NCI-H2081 treated with DMSO at 0.1 percent for 48 hours (cell line): ENCODE measurements around the gene NOC4L.
"Not testable (repeated sequence)": the region's sequence is repeated elsewhere in the genome, so short reads cannot be mapped to it uniquely, and the experiment has no call there.

Experiments used
- DNase-seq: peaks from one replicate; lab custom pipeline; 2025; lab: John Stamatoyannopoulos, UW

Gene NOC4L

DNA sequence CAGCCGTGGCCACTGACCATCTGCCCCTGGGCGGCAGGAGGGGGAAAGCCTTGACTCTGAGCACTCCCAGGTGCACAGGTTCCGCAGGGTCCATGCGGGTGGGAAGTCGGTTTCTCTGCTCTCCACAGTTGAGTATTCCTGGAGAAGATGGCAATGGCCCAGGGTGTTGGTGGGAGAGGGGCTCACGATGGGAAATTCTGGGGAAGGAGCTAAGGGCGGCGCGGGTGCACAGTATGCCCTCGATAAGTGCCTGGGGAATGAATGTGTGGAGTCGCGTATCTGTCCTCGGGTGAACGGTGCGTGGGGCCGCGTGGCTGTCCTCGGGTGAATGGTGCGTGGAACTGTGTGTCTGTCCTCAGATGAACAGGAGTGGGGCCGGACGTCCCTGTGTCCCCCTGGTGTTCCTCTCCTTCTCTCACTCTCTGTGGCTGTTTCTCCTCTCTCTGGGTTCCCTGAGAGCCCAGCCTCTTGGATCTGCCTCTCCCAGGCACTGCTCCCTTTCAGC, 38.0 kb downstream of the NOC4L start:
- DNase-seq: no peak

DNA sequence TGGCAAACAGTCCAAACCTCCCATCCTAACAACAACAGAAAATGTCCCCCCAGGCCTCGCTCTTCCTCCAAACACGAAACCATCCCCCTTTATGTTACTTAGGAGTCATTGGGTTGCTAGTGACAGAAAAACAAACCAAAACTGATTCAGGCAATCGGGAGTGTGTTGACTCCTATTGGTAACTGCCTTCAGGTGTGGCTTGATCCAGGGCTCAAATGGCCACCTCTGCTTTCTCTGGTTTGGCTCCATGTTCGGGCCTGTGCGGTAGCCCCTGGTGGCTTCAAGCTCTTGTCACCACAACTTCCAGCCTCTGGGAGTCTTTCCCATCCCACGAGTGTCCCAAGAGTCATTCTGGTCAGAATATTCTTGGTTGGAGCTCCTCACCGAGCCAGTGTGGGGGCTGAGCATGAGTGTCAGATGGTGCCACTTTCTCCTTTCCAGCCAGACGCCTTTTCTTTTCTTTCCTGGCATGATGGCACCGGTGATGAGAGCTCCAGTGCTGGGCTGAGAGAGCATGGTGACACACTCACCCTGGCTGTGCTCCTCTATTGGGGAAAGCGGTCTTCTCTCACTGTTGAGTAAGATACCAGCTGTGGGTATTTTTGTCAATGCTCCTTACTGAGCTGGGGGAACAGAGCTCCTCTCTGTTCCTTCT, 38.6 kb downstream of the NOC4L start:
- no peak for DNase-seq

DNA sequence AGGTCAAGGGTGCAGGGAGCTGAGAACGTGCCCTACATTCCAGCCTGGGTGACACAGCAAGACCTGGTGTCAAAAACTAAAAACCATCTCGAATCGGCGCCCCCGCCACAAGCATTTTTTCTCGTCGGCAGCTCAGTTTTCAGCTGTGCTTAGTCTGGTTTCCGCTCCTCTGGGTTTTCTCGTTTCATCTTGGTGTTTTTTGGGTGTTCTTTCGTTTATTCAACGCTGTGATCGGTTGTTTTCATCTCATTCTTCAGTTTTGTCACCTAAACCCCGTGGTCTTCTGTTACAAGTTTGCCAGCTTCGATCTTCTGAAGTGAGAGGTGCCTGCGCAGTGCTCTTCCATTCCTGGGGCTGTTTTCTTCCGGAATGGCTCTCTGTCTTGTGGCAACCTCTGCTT, 41.4 kb downstream of the NOC4L start:
- no peak for DNase-seq

DNA sequence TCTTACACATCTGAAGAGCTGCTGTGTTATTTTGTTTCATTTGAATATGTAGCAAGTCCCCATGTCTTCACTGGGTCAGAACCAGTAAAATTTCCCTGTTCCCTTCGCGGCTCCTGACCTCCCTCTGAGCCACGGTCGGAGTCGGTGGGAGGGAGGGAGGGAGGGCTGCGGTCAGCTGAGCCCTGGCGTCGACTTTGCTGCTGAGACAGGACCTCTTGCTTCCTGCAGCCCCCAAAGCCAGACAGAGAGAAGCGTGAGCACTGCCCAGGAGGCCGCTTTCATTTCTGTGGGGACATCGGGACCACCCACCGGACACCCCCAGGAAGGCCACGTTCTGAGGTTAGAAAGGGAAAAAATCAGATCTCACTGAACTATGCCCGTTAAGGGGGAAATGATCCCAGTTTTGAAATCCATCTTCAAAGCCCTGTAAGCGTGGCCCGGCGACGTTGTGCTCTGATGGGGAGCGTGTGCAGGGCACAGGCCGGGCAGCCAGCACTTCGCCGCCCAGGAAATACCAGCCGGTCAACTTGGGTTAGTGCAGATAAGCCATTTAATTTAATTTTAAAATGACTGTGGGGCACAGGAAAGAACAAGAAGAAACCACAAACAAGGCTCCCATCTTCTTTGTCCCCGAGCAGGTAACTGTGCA, 42.1 kb downstream of the NOC4L start:
- no peak for DNase-seq

DNA sequence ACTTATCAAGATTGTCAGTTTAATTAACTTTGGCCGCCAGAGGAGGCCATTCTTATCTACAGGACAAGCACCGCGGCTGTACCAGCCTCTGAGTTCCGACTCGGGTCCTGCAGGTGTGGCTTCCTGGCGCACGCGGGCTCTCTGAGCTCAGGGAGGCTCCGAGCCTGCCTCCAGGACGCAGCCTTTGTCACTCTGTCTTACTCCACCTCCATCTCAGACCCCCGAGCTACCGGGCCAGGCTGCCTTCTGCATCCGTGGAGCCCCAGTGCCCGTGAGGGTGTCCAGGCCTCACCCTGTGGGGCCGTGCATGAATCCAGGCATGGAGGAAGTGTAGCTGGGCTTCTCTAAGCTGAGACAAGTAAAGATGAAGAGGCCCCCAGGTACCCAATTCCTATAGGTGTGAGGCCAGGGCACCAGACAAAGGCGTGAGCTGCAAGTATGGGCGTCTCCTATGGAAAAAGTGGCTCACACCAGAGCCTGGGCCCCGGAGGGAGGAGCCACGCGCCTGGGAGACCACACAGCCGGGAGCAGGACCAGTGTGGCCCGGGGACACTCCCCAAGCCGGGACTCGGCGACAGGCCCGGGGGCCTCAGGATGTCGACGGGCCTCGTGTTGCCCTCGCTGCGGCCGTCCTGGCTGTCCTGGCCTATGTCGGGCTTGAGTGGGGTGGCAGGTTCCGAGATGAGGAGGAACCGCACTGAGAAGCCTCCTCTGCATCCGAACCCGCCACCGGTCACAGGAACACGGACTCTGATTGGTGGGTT, 42.8 kb downstream of the NOC4L start:
- DNase-seq: no peak

DNA sequence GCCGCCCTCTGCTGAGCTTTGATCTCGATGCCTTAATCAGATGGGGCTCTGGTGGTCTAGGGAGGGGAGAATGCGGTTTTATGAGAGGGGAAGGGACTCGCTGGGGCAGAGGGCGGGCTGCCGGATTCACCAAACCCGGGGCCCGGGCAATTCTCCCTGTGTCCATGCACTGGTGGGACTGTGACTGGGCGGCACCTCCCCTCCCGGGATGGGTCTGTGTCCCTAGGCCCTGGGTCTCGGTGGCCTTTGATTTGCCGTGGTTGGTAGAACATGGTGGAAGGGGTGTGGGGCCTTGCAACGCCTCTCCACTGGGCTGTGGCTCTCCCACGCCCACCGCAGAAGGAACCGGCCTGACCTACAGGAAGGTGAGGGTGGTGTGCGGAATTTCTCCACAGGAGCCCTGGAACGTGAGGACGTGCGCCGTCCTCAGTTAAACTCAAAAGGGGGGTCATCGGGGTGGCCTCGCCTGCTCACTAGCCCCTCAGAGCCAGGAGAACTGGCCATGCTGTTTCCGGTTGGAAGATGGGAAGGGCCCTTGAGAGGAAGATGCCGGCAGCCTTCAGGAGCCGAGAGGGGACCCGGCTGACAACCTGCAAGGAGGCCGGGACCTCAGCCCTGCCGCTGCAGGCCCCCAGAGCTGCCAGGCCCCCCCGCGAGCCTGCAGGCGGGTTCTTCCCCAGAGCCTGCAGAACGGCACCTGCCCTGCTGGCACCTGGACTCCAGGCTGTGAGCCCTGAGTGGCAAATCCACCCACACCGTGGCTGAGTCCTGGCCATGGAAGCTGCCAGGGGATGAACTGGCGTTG, 43.6 kb downstream of the NOC4L start:
- DNase-seq: no peak

DNA sequence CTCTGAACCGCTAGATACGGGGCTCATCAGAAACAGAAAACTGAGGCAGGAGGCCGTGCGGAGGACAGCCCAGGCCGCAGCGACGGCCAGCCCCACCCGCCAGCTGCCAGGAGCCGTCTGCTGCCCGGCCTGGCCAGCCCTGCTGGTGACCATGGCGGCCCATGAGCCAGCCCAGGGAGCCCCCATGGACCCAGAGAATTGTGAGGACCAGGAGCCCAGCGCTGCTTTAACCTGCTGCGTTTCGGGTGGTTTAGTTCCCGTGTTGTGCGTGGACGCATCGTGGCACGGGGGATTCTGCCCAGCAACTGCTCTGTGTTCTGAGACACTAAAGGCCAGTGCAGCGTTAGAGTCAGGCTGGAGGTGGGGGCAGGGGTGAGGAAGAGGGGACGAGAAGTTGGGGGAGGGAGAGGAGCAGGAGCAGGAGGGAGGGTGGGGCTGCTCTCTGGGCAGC, 44.2 kb downstream of the NOC4L start:
- no peak for DNase-seq

DNA sequence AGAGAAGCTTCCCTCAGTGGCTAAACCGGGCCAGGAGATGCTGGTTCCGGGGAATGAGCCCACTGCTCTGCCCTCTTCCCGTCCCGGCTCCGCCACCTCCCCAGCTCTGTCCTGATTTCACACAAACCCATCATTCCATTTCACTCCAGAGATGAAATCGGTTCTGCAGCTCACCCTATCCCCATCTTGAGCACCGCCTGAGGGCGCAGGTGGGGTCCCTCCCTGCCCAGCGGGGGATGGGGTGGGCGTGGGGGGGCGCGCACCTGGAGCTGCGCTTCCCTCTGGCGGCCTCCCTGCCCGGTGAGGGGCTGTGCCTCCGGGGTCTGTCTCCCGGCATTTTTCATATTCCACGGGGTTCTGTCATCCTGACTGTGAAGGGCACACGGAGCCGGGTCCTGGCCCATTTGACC, 44.7 kb downstream of the NOC4L start:
- no peak for DNase-seq

DNA sequence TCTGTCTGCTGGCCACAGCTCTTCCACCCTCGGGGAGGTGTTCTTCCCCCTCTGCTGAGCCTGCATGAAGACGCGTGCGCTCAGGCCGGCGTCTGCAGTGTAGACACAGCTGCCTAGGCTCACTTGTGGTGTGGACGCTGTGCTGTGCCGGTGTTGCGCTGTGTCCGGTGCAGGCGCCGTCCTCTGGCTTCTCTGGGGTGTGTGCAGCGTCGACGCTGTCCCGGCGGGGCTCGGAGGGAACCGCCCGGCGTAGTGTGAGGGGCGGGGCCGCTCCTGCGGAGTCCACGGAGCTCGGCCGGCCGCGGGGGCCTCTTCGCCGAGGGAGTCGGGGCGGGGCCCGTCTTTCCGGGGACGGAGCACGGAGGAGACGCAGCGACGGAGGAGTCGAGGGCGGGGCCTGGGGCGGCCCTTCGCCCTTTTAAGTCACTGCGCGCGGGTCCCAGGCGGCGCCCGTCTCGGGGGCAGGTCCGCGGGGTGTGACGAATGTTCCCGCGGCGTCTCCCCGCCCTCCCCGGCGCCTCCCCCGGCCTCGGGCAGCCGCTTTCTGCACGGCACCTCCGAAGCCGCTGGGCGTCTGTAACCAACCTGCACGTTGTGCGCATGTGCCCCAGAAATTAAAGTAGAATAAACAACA, 45.2 kb downstream of the NOC4L start:
- no peak for DNase-seq

DNA sequence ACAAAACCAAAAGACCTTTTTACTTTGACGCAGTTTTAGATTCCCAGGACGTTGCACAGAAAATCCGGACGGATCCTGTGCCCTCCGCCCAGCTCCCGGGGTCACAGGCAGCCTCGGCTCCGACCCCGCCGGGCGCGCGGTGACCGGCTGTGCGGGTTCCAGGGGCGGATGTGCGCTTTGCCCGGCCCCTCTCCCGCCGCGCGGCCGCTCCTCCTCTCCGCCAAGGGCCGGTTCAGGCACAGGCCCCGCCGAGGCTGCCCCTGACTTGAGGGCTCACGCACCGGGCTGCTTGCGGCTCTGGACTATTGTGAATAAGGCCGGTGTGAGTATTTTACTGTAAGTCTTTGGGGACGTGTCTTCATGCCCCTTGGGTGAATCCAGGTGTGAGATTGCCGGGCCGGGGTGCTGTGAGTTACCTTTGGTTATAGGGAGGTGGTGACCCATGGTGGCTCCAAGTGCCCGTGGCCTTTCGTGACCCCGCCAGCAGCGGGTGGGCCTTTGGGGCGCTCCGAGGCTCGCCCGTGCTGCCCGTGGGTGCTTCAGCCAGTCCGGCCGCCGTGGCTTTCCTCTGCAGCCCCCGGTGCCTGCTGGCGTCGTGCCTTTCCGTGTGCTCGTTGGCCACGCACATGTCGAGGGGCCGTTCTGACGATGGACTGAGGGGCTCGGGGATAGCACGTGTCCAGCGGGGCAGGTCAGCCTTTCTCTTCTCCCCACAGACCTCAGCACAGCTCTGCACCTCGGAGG, 45.9 kb downstream of the NOC4L start:
- DNase-seq: no peak

DNA sequence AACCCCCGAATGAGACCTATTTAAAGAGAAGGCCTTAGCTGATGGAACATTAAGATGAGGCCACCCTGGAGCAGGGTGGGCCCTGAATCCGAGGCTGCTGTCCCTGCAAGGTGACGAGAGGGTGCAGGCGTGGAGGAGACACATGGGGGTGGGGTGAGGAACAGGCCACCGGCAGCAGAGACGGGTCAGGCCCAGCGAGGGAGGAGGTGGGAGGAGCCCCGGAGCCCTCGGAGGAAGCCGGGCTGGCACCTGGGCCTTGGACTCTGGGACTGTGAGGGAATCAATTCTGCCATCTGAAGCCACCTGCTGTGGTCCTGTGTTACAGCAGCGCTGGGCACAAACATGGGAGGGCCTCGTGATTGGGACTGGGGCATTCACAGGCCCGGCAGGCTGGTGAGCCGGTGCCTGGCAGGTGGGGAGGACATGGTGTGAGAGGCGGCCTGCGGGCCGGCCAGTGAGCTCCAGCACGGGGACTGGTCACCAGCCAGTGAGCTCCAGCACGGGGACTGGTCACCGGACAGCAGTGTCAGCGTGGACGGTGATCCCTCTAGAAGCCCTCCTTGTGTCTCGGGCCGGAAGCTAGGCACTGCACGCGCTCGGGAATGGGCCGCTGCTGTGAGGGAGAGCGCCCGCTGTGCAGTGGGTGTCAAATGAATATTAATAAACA, 46.7 kb downstream of the NOC4L start:
- DNase-seq: no peak

DNA sequence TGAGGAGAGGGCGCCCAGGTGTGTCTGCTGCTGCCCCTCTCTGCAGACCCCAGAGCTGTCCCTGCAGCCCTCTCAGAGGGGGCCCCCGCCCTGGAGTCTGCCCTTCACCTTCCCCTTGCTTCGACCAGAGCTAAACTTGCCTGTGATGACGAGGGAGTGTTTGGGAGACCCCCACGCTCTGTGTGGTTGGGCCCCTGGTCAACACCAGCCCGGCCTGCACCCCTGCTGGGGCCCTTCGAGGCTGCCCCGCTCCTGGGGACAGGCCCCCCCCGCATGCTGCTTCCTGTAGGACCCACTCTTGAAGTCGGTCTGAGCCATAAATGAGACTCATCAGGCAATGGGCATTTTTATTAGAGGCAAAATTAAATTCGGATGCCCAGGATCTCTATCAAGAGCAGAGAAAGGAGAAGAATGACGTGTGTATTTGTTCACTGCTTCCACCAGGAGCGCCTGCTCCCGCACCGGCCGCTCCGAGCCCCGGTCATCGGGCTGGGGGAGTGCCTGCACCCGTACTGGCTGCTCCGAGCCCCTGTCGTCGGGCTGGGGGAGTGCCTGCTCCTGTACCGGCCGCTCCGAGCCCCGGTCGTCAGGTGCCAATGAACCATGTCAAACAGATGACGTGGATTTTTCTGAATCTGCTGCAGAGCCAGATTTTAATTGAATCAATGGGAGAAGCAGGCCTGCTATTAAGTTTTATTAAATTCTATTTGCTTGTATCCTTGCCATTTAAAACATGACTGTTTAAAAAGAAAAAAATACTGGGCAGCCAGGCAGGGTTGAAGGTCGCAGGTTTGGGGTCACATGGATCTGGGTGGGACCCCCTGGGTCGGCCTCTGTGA, 47.7 kb downstream of the NOC4L start:
- DNase-seq: no peak

DNA sequence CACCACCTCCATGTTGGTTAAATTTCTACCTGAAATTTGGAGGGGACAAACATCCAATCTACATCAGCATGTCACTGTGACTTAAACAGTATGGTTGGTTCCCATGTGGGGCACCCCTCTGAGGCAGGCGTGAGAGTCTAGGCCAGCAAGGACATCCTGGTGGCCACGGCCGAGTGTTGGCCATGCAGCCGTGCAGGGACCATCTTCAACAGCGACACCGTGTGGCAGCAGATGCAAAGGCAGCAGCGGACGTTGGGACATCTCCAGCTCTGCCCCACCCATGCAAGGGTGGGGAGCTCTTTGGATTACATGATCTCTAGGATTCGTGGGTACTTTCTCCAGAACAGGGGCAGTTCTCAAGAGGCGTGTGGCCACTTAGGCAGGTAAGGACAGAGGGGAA, 49.8 kb downstream of the NOC4L start:
- DNase-seq: no peak

DNA sequence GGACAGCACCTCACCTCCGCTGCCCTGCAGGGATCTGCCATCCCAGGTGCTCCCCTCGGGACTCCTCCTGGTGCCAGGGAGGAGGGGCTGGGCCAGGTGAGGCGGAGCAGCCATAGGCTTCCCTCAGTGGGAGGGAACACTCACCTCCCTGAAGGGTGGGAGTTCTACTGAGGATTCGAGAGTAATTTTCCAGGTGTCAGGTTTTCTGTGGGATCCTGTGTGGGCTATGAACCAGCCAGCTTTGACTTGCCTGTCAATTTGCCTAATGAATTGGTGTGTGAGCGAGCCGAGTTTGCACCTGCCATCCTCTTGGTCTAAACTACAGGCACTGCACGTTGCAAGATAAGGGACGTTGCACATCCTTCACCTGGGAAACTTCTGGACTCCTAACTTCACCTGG, 50.3 kb downstream of the NOC4L start:
- DNase-seq: no peak

DNA sequence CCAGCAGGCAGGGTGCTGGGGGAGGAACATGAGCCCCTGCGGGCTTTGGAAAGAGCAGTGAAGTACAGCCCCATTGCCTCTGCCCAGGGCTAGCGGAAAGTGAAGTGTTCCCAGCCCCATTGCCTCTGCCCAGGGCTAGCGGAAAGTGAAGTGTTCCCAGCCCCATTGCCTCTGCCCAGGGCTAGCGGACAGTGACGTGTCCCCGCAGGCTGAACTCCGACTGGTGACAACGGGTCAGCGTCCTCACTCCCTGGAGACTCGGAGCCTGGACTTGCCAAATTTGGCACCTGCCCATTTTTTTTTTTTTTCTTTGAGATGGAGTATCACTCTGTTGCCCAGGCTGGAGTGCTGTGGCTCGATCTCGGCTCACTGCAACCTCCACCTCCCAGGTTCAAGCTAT, 51.0 kb downstream of the NOC4L start:
- not testable (repeated sequence) for DNase-seq

DNA sequence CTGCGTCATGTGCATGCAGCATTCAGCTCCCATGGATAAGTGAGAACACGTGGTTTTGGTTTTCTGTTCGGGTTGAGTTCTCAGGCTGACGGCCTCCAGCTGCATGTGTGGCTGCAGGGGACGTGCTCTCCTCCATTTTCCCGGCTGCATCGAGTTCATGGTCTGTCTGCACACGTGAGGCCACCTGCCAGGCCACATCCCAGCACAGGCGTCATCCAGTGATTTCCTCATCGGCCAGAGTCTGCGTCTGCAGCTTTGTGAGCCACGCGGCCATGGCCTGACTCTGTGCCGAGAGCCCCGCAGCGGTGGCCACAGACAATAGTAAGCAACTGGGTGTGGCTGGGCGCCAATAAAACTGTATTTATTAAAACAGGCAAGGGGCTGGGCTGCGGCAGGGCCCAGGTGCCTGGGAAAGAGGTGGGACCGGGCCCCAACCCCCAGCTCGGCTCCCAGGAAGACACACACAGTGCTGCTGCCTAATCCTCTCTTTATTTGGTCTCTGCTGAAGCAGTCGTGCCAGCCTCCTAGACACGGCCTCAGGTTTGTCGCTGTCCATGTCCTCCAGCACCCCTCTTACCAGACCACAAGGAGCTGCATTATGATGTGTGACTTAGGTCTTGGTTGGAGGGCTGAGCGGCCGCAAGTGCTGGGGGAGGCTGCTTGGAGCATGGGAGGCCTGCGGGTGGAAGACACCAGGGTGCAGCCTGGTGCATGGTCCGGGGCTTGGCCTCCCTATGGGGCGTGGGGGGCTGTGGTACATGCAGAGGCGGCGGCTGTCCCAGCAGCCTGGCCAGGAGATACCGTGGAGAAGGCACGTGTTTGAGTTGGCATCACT, 52.0 kb downstream of the NOC4L start:
- no peak for DNase-seq

DNA sequence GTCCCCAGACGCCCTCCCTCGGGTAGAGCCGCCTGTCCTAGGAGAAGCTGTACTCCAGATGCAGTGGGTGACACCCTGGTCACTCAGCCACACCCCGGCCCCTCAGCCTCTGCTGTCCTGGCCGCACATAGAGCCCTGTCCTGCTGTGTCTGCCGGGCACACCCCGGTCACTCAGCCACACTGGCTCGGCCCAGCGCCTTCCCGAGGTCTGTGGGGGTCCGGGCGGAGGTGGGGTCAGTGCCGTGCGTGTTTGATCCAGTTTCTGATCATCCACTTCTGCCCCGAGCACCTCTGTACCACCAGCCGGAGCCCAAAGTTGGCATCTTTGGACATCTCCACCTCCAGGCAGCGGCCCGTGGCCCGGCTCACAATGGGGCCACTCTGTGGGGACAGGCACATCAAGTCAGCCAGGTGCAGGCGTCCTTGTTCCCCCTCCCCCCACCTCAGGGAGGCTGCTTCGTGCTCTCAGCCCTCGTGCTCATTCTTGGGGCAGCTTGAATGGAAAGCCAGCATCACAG, 52.7 kb downstream of the NOC4L start:
- no peak for DNase-seq

DNA sequence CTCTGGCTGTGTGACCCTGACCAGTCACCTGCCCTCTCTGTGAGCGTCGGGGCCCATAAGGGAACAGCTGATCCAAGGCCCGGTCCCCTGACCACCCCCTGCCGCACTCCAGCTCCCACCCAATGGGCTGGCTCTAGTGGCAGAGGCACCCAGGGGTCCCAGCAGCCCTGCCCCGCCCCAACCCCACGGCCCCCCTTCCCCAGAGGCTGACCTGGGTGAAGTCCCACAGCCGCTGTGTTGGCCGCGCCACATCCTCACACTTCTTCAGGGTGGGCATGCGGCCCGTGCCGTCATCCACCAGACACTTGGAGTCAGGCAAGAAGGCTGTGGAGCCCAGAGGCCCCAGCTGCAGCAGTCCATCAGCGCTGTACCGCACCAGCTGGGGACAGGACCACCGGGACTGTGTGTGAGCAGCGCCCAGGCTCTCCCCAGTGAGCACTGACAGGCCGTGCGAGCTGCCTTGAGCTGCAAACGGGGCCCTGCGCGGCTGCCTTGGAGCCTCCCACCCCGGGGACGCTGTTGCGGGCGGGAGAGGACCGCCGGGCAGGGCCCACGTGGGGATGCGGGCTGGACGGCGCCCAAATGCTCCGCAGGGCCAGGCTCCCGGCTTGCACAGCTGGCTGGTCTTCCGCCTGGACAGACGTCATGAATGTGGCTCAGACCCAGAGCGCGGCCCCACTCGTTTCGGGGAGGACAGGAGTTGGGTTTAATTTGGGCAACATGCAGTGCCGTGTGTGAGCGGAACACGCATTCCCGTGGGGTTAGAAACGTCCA, 53.5 kb downstream of the NOC4L start:
- DNase-seq: no peak
